Fibroblast of lung (primary cell): ENCODE measurements around the gene PXDN.

ENCODE experiments used
- EZH2 ChIP-seq: IDR thresholded peaks from 2 replicates; pipeline ENCODE4 v1.5.1; 2012; ENCODE audit warnings: low read length, control low read depth, mild to moderate bottlenecking; ENCODE audit errors: missing control alignments
- TF ChIP-seq, protein P1 (sequence below), 2 donors: IDR thresholded peaks in 1 of 2; conservative IDR thresholded peaks in 1 of 2; 1 replicate in 1 of 2; 2 replicates in 1 of 2; pipeline ENCODE4 v1.5.1; 2011 to 2012; ENCODE audit warnings: low read length in 2 of 2, control low read depth in 1 of 2, inconsistent platforms in 1 of 2, low read depth in 1 of 2, mild to moderate bottlenecking in 1 of 2

DNA sequence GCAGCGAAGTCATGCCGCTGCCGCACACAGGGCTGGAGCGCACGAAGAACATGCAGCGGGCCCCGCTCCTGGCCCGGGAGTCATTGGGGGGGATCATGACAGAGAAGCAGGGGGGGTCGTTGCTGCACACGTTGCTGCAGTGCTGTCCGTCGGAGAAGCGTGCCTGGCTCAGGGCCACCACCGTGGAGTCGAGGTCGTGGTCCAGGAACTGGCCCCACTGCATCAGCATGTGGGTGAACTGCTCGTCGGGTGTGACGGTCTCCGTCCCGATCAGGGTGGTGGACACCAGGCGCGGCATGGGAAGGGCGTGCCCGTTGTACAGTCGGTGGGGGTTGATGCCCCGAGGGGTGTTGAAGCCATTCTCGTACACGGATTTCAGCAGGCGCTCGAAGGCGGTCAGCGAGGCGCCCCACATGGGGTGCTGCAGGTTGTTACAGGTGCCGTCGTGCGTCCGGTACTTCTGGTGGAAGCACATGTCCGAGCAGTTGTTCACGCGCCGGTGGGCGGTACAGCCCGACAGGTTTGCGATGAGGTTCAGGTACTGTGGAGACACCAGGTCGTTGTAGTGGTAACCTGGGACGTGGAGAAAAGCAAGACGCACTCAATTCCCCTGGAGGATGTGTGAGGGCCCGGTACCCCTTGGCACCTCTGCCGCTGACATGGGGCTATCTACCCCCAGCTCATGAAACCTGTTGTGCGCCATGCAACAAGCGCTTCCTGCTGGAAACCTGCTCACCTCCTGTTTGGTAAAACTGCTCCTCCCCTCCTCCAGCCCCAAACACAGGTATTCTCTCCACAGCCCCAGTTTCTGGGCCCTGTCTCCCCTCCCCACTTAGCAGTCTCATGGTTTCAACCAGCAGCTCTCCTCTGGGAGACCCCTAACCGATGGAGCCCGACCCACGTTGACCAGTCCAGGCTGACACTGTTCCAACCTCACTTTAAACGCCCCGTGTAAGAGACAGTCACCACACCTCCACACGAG is 94.9 kb downstream of the PXDN start:
- TF ChIP-seq, protein P1, sequence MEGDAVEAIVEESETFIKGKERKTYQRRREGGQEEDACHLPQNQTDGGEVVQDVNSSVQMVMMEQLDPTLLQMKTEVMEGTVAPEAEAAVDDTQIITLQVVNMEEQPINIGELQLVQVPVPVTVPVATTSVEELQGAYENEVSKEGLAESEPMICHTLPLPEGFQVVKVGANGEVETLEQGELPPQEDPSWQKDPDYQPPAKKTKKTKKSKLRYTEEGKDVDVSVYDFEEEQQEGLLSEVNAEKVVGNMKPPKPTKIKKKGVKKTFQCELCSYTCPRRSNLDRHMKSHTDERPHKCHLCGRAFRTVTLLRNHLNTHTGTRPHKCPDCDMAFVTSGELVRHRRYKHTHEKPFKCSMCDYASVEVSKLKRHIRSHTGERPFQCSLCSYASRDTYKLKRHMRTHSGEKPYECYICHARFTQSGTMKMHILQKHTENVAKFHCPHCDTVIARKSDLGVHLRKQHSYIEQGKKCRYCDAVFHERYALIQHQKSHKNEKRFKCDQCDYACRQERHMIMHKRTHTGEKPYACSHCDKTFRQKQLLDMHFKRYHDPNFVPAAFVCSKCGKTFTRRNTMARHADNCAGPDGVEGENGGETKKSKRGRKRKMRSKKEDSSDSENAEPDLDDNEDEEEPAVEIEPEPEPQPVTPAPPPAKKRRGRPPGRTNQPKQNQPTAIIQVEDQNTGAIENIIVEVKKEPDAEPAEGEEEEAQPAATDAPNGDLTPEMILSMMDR (conservative IDR thresholded peaks at IDR 0.05 in 1 of 2, IDR thresholded peaks at IDR 0.05 in 1 of 2; ENCODE audit: low read depth in 1 of 2, low read length in 2 of 2) = no peak
- TF ChIP-seq EZH2 = no peak
